ENCODE measurements around the gene CAP2.

Gene CAP2

DNA sequence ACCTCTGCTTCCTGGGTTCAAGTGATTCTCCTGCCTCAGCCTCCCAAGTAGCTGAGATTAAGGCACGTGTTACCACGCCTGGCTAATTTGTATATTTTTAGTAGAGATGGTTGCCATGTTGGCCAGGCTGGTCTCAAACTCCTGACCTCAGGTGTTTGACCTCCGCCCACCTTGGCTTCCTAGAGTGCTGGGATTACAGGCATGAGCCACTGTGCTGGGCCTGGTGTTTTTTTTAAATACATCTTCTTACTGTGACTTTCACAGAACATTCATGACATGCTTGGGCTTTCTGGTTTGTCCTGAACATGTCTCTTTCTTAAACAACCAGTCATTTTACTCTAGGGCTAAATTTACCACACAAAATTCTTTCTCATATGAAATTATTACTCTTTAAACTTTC, 172.0 kb downstream of the CAP2 start:
- in situ Hi-C loops (cut with MboI; ENCODE audit: low sequenced_read_pairs) = no loop called here

DNA sequence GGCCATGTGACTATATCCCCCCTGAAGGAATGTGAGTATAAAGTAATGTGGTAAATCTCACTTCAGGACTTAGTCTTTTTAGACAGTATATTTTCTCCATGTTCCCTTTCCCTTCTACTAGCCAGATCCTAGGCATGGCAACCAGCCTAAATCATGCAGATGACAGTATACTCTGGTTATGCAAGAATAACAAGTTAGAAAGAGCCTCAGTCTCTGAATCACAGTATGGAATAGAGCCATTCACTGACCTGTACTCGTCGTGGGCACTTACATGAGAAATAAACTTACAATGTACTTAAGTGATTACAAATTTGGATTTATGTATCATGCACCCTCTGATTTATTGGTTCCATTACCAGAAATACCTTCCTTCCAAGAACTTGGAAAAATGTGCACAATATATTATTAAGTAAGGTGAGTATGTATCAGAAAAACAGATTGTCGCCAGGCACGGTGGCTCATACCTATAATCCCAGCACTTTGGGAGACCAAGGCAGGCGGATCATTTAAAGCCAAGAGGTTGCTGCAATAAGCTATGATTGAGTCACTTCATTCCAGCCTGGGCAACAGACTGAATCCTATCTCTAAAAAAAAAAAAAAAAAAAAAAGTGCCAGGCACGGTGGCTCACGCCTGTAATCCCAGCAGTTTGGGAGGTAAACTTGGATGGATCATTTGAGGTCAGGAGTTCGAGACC, 181.6 kb downstream of the CAP2 start:
- in situ Hi-C loops (cut with MboI; ENCODE audit: low sequenced_read_pairs) = loop anchor here (25.0 kb wide), 1 partner anchor 237 kb away; no protein-coding TSS in a partner anchor

DNA sequence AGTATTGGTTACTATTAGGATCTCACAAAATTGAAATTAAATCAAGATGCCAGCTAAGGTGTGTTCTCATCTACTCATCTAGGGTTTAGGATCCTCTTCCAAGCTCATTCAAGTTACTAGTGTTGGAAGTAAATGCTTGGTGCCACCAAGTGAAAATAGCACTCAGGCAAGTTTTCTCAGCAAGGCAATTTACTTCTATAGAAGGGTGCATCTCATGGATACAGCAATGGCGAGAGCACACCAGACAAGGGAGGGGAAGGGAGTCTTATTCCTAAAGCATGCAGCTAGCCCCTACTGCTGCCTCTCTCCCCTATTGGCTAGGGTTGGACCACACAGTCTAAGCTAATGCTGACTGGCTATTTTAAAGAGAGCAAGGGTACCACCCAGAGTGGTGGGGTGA, 183.7 kb downstream of the CAP2 start:
- in situ Hi-C loops (cut with MboI; ENCODE audit: low sequenced_read_pairs) = loop anchor here (25.0 kb wide), 1 partner anchor 235 kb away; no protein-coding TSS in a partner anchor

DNA sequence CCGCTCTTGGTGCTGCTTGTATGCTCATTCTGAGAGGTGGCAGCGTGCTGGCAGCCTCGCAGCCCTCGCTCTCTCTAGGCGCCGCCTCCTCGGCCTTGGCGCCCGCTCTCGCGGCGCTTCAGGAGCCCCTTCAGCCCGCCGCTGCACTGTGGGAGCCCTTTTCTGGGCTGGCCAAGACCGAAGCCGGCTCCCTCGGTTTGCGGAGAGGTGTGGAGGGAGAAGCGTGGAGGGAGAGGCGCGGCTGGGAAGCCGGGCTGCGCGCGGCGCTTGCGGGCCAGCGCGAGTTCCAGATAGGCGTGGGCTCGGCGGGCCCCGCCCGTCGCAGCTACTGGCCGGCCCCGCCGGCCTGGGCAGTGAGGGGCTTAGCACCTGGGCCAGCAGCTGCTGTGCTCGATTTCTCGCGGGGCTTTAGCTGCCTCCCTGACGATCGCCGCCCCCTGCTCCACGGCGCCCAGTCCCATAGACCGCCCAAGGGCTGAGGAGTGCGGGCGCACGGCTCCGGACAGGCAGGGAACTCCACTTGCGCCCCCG, 187.2 kb downstream of the CAP2 start:
- in situ Hi-C loops (cut with MboI; ENCODE audit: low sequenced_read_pairs) = loop anchor here (25.0 kb wide), 1 partner anchor 232 kb away; no protein-coding TSS in a partner anchor

DNA sequence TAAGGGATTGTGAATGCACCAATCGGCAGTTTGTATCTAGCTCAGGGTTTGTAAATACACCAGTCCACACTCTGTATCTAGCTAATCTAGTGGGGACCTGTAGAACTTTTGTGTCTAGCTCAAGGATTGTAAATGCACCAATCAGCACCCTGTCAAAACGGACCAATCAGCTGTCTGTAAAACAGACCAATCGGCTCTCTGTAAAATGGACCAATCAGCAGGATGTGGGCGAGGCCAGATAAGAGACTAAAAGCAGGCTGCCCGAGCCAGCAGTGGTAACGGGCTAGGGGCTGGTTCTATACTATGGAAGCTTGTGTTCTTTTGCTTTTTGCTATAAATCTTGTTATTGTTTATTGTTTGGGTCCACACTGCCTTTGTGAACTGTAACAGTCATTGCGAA, 187.9 kb downstream of the CAP2 start:
- in situ Hi-C loops (cut with MboI; ENCODE audit: low sequenced_read_pairs) = loop anchor here (25.0 kb wide), 1 partner anchor 231 kb away; no protein-coding TSS in a partner anchor

DNA sequence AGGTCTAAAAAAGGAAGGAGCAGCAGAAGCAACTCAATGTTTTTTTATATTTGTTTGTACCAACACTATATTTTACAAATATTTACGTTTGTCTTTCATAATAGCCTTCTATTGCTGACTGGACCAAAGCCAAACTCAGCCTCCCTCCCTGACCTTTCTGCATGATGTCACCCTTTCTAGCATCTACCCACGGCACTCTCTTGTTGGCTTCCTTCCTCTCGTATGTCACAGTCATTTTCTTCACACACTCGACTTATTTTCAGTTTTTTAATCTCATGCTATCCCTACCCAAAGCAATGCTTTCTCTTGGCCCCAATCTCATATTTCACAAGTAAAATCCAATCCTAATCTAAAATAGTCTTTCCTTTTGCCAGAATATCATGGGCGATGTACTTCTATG, 190.4 kb downstream of the CAP2 start:
- in situ Hi-C loops (cut with MboI; ENCODE audit: low sequenced_read_pairs) = loop anchor here (25.0 kb wide), 1 partner anchor 228 kb away; no protein-coding TSS in a partner anchor

DNA sequence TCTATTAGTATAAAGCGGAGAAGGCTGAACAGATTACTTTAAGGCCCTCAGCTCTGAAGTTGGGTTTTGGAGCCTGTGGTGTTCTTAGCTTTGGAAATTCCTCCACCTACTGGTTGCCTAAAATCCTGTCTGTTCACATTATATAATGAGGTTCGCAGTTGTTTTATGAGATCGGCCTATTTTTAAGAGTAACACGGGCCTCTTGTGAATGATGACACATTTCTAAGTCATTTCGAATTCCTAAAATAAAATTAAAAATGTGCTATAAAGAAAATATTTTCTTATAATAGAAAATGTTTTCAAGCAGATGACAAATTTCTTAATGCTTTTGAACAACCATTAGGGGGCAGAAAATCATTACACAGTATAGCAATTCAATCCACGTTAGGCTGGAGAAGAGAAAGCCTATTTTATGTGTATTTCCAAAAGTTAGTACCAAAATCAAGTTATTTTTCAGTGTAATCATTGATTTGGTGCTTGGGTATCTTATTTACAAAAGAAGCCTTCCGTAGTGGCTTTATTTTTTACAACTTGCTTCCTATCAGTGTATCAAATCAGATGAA, 190.9 kb downstream of the CAP2 start:
- in situ Hi-C loops (cut with MboI; ENCODE audit: low sequenced_read_pairs) = loop anchor here (25.0 kb wide), 1 partner anchor 228 kb away; no protein-coding TSS in a partner anchor

DNA sequence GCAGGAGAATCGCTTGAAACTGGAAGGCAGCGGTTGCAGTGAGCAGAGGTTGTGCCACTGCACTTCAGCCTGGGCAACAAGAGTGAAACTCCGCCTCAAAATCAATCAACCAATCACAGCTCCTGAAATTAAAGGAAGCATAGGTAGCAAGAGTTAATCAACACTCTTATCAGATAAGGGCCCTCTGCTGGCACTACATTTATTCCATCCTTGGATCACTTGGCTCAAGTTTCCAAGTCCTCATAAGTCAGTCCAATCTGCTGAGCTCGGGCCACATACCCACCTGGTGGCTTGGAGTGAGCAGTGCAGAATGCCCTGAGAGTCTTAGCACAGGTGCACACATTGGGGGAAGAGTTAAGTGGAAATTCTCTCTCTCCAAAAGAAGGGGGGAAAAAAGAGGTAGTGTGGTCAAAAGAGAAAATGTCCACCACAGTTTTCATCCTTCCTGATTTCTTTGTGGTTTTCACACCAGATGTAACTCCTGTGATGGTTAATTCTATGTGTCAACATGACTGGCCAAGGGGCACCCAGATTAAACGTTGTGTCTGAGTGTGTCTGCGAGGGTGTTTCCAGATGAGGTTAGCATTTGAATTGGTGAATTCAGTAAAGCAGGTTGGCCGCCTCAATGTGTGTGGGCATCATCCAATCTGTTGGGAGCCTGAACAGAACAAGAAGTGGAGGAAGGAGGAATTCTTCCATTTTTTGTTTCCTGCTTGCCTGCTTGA, 192.5 kb downstream of the CAP2 start:
- in situ Hi-C loops (cut with MboI; ENCODE audit: low sequenced_read_pairs) = loop anchor here (25.0 kb wide), 1 partner anchor 226 kb away; no protein-coding TSS in a partner anchor

DNA sequence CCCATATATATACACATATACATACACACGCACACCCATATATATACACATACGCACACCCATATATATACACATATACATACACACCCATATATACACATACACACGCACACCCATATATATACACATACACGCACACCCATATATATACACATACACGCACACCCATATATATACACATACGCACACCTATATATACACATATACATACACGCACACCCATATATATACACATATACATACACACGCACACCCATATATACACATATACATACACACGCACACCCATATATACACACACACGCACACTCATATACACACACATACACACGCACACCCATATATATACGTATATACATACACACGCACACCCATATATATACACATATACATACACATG, 193.2 kb downstream of the CAP2 start:
- in situ Hi-C loops (cut with MboI; ENCODE audit: low sequenced_read_pairs) = loop anchor here (25.0 kb wide), 1 partner anchor 226 kb away; no protein-coding TSS in a partner anchor

DNA sequence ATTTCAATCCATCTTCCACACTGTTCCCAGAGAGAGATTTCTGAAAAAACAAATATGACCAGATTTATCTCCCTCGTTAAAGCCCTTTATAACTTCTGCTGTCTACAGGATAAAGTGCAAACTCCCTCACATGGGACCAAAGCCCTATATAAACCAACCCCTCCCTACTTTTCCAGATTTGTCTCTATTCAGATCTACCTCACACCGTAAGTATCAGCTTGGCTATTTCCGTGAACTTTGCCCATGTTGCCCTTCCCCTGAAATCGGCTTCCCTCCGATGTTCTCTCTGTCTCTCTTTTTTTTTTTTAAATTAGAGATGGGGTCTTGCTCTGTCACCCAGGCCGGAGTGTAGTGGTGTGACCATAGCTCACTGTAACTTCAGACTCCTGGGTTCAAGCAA, 194.6 kb downstream of the CAP2 start:
- in situ Hi-C loops (cut with MboI; ENCODE audit: low sequenced_read_pairs) = loop anchor here (25.0 kb wide), 1 partner anchor 224 kb away; no protein-coding TSS in a partner anchor

DNA sequence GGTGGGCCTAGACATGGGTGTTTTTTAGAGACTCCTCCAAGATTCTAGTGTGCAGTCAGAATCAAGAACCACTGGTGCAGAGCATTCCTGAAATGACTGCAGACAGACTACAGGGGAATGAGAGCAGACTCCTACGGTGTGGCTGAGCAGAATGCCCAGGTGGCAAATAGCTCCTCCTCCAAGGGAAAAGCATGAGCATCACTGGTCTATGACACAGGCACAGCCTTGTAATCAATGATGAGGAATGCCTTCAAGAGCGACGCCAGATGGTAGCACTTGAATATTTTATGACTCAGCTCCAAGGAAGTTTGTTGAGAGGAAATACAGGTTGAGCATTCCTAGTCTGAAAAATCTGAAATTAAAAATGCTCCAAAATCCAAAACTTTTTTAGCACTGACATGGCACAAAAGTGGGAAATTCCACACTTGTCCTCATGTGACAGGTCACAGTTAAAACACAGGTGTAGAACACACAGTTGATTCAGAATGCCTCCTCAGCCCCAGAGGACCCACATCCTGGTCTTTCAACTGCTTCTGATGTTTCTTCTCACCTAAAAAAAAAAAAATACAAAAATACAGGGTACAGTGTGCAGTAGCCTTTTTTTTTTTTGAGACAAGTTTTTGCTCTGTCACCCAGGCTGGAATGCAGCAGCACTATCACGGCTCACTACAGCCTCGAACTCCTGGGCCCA, 196.2 kb downstream of the CAP2 start:
- in situ Hi-C loops (cut with MboI; ENCODE audit: low sequenced_read_pairs) = loop anchor here (25.0 kb wide), 1 partner anchor 223 kb away; no protein-coding TSS in a partner anchor

DNA sequence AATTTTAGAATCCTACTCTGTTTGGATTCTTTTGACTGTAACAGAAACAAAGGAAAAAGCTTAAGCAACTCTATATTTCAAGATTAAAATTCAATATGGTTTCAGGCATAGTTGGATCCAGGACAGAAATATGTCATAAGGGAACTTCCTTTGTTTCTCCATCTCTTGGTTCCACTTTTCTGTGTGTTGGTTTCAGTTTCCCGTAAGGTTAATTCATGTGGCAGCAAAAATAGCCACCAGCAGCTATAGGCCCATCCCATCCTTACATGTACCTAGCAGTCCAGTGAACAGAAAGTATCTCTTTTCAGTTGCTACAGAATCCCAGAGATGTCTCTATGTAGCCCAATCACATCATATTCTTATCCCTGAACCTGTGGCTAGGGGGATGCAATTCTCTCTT, 197.9 kb downstream of the CAP2 start:
- in situ Hi-C loops (cut with MboI; ENCODE audit: low sequenced_read_pairs) = loop anchor here (25.0 kb wide), 1 partner anchor 221 kb away; no protein-coding TSS in a partner anchor

DNA sequence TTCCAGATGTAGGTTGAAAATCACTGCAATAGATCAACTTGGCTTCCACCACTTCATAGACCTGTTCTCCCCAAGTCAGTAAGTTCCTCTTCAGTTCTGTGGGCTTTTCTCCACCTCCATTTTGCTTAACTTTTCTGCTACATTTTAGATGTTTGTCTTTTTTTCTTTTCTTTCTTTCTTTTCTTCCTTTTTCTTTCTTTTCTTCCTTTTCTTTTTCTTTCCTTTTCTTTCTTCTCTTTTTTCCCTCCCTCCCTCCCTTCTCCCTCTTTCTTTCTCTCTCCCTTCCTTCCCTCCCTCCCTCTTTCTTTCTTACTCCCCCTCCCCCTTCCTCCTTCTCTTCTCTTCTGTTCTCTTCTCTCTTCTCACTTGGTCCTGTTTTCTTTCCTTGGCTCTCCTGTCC, 199.9 kb downstream of the CAP2 start:
- in situ Hi-C loops (cut with MboI; ENCODE audit: low sequenced_read_pairs) = loop anchor here (25.0 kb wide), 1 partner anchor 219 kb away; no protein-coding TSS in a partner anchor

DNA sequence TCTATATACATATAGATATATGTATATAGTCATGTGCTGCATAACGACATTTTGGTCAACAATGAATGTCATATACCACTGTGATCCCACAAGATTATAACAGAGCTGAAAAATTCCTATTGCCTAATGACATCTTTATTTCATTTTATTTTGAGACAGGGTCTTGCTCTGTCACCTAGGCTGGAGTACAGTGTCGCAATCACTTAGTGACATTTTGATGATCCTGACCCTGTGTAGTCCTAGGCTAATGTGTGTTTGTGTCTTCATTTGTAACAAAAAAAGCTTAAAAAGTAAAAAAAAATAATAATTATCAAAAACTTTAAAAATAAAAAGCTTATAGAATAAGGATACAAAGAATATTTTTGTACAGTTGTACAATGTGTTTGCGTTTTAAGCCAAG, 202.7 kb downstream of the CAP2 start:
- in situ Hi-C loops (cut with MboI; ENCODE audit: low sequenced_read_pairs) = loop anchor here (25.0 kb wide), 1 partner anchor 216 kb away; no protein-coding TSS in a partner anchor

DNA sequence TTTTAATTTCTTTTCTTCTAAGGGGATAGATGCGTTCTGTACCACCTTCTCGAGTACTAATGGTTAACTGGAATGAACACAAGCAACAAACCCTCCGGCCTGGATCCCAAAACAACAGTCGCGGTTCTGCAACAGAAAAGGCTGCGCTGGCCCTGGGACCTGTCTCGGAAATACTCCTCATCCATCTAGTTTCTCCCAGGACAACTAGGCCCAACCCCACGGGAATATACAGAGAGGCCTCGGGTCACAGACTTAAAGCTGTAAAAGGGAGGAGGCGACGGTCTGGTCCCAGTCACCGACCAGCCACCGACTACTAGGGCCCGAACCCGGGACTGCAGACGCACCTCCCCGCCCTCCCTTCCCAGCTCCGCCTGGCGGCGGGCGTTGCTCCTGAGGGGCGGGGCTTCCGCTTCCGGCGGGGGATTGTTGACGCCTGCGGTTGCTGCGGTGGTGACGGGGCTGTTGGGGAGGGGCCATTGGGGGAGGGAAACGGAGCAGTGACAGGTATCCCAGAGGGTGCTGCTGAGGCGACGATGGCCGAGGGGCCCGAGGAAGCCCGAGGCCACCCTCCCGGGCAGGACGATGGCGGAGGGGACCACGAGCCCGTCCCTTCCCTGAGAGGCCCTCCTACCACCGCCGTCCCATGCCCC, 206.6 kb downstream of the CAP2 start, which contains the start of gene FAM8A1:
Gene FAM8A1, plus strand, starts transcription at position 426 of the 650 bp plus-strand sequence. Its CDS starts 108 bp downstream, at position 534.
- in situ Hi-C loops (cut with MboI; ENCODE audit: low sequenced_read_pairs) = loop anchor here (25.0 kb wide), 1 partner anchor 212 kb away; no protein-coding TSS in a partner anchor

DNA sequence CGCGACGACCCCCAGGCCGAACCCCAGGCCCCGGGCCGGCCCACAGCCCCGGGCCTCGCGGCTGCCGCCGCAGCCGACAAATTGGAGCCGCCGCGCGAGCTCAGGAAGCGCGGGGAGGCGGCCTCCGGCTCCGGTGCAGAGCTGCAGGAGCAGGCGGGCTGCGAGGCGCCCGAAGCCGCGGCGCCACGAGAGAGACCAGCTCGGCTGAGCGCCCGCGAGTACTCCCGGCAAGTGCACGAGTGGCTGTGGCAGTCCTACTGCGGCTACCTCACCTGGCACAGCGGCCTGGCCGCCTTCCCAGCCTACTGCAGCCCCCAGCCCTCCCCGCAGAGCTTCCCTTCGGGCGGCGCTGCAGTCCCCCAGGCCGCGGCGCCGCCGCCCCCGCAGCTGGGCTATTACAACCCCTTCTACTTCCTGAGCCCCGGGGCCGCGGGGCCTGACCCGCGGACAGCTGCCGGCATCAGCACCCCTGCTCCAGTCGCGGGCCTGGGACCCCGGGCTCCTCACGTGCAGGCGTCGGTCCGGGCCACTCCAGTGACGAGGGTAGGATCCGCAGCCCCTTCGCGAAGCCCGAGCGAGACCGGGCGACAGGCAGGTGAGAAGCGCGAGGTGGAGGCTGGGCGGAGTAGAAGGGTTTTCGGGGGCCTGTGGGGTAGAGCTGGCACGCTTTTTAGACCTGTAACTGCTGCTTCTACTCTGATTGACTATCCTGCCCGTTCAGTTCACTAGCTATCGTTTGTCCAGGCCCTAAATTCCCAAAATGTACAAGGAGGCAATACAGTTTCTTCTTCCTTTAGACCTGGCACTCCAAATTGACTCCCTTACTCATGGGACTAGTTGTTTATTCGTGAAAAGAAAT, 207.4 kb downstream of the CAP2 start:
- in situ Hi-C loops (cut with MboI; ENCODE audit: low sequenced_read_pairs) = no loop called here

DNA sequence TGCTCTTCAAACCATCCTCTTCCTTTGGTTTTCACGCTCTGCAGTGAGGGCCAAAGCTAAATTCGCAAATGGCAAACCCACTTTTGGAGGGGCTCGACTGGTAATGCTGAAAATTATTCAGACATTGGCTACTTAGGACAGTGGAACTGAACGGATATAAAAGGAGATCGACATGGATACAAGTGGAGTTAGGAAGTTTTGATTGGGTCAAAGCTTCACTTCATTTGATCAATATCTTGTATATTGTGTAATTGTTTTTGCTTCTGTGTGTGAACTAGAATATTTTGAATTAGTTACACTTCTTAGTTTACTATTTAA, 207.9 kb downstream of the CAP2 start:
- in situ Hi-C loops (cut with MboI; ENCODE audit: low sequenced_read_pairs) = no loop called here

DNA sequence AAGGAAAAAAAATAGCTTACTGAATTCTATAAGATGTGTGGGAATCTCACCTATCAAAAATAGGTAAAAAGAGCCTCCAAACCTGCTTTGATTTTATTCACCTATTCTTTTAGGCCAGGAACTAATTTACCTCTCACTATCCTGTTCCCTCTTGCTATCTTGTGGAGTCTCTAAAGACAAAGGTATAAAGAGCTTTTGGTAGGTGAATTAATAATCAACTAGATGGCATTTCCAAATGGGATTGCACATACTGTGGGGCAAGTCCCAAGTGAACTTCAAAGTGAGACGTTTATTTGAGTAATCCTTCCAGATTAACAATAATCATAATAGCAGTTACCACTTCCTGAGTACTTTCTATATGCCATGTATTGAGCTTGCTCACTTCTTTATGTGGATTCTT, 209.5 kb downstream of the CAP2 start:
- in situ Hi-C loops (cut with MboI; ENCODE audit: low sequenced_read_pairs) = no loop called here

DNA sequence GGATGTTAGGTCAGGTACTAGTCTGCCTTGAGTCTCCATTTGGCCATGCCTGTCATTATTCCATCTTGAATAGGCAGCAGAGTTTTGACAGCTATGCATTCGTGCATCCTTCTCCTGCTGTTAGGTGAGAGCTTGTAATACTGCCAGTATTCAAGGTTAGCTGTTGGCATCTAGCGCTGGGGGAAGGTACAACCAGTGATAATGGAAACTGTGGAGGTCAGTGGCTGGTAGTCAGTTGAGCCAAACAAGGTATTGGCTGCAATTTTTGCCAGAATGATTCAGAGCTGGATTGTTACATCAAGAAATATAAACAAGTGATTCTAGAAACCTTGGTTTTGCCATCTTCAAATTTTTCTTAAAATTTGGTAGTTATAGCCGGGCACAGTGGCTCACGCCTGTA, 213.2 kb downstream of the CAP2 start:
- in situ Hi-C loops (cut with MboI; ENCODE audit: low sequenced_read_pairs) = no loop called here
